HG03432 (cell line): ENCODE data around the gene ENTREP3.
"Not testable (repeated sequence)": the region's sequence is repeated elsewhere in the genome, so short reads cannot be mapped to it uniquely, and the experiment has no call there.

Experiments
- ATAC-seq: cut with Tn5 transposase; IDR thresholded peaks from one replicate; pipeline ENCODE4 v1.9.1; 2021; ENCODE audit warnings: mild to moderate bottlenecking, moderate library complexity; ENCODE audit not compliant: unreplicated experiment

Gene ENTREP3

GRCh38 chr1:155255243-155256007 lies at the start of gene ENTREP3:
Gene ENTREP3, minus strand, starts transcription at chr1:155255483. Its CDS starts 606 bp downstream, at chr1:155254877.
- ATAC-seq, result peak; percentile 64

GRCh38 chr1:155304558-155305063 lies 49.3 kb upstream of the ENTREP3 start:
- no peak for ATAC-seq

GRCh38 chr1:155301342-155301841 lies 46.1 kb upstream of the ENTREP3 start, which contains the start of gene PKLR:
Gene PKLR, minus strand, starts transcription at chr1:155301438. Its CDS starts 43 bp downstream, at chr1:155301395.
- ATAC-seq, result no peak

GRCh38 chr1:155300553-155301329 lies 45.5 kb upstream of the ENTREP3 start:
- ATAC-seq, result no peak

- ATAC-seq, result no peak
Observed at GRCh38 chr1:155300024-155300423, 44.7 kb upstream of the ENTREP3 start.

- no peak for ATAC-seq
Observed at GRCh38 chr1:155297384-155297783, 42.1 kb upstream of the ENTREP3 start.

GRCh38 chr1:155296661-155297060 lies 41.4 kb upstream of the ENTREP3 start:
- no peak for ATAC-seq

GRCh38 chr1:155295942-155296267 lies 40.6 kb upstream of the ENTREP3 start:
- no peak for ATAC-seq

- no peak for ATAC-seq
Observed at GRCh38 chr1:155295183-155295941, 40.1 kb upstream of the ENTREP3 start.

- no peak for ATAC-seq
Observed at GRCh38 chr1:155294520-155295182, 39.4 kb upstream of the ENTREP3 start.

- ATAC-seq, result no peak
Observed at GRCh38 chr1:155293086-155293749, 37.9 kb upstream of the ENTREP3 start.

GRCh38 chr1:155291006-155291405 lies 35.7 kb upstream of the ENTREP3 start:
- not testable (repeated sequence) for ATAC-seq

- ATAC-seq, result no peak
Observed at GRCh38 chr1:155287987-155288543, 32.8 kb upstream of the ENTREP3 start.

GRCh38 chr1:155286544-155286943 lies 31.3 kb upstream of the ENTREP3 start:
- no peak for ATAC-seq

- ATAC-seq, result no peak
Observed at GRCh38 chr1:155285631-155286044, 30.4 kb upstream of the ENTREP3 start.

GRCh38 chr1:155285063-155285462 lies 29.8 kb upstream of the ENTREP3 start:
- no peak for ATAC-seq

- ATAC-seq, result no peak
Observed at GRCh38 chr1:155284476-155284875, 29.2 kb upstream of the ENTREP3 start.

- no peak for ATAC-seq
Observed at GRCh38 chr1:155282488-155283091, 27.3 kb upstream of the ENTREP3 start.

- ATAC-seq, result no peak
Observed at GRCh38 chr1:155279268-155279667, 24.0 kb upstream of the ENTREP3 start.
